SW 1271 (cell line): ENCODE measurements around the gene HSD17B13.
"Not testable (repeated sequence)": the region's sequence is repeated elsewhere in the genome, so short reads cannot be mapped to it uniquely, and the experiment has no call there.

Source experiments
- DNase-seq, 2 experiments: peaks; one replicate each; lab custom pipeline; 2025; lab: John Stamatoyannopoulos, UW

The HSD17B13 gene

GRCh38 chr4:87316961-87317360 is 5.7 kb downstream of the HSD17B13 start:
- no peak for DNase-seq

- DNase-seq: not testable (repeated sequence)
Measured at GRCh38 chr4:87315000-87315399, 7.7 kb downstream of the HSD17B13 start.

- no peak for DNase-seq
Measured at GRCh38 chr4:87313756-87314155, 8.9 kb downstream of the HSD17B13 start.

- no peak for DNase-seq
Measured at GRCh38 chr4:87311684-87312083, 11.0 kb downstream of the HSD17B13 start.

GRCh38 chr4:87310691-87311335 is 11.9 kb downstream of the HSD17B13 start:
- no peak for DNase-seq

- no peak for DNase-seq
Measured at GRCh38 chr4:87309625-87310024, 13.1 kb downstream of the HSD17B13 start.

GRCh38 chr4:87306056-87306455 is 16.6 kb downstream of the HSD17B13 start:
- no peak for DNase-seq

- DNase-seq: no peak
Measured at GRCh38 chr4:87305562-87305961, 17.1 kb downstream of the HSD17B13 start.

GRCh38 chr4:87304745-87305432 is 17.8 kb downstream of the HSD17B13 start:
- DNase-seq: no peak

GRCh38 chr4:87299898-87300297 is 22.8 kb downstream of the HSD17B13 start:
- no peak for DNase-seq

- DNase-seq: no peak
Measured at GRCh38 chr4:87298362-87298761, 24.3 kb downstream of the HSD17B13 start.

GRCh38 chr4:87294911-87295310 is 27.8 kb downstream of the HSD17B13 start:
- DNase-seq: not testable (repeated sequence)

- not testable (repeated sequence) for DNase-seq
Measured at GRCh38 chr4:87293889-87294288, 28.8 kb downstream of the HSD17B13 start.

- no peak for DNase-seq
Measured at GRCh38 chr4:87286970-87287369, 35.7 kb downstream of the HSD17B13 start.

GRCh38 chr4:87284268-87284667 is 38.4 kb downstream of the HSD17B13 start:
- not testable (repeated sequence) for DNase-seq

- no peak for DNase-seq
Measured at GRCh38 chr4:87283151-87283550, 39.5 kb downstream of the HSD17B13 start.

GRCh38 chr4:87281603-87282002 is 41.1 kb downstream of the HSD17B13 start:
- no peak for DNase-seq

GRCh38 chr4:87278335-87278794 is 44.3 kb downstream of the HSD17B13 start:
- no peak for DNase-seq

GRCh38 chr4:87275311-87275710 is 47.4 kb downstream of the HSD17B13 start:
- no peak for DNase-seq

- DNase-seq: no peak
Measured at GRCh38 chr4:87274803-87275202, 47.9 kb downstream of the HSD17B13 start.

- no peak for DNase-seq
Measured at GRCh38 chr4:87274327-87274726, 48.4 kb downstream of the HSD17B13 start.

- no peak for DNase-seq
Measured at GRCh38 chr4:87270825-87271224, 51.9 kb downstream of the HSD17B13 start.

- DNase-seq: peak in 1 of 2 experiments; percentile 9
Measured at GRCh38 chr4:87270144-87270543, 52.5 kb downstream of the HSD17B13 start.

- no peak for DNase-seq
Measured at GRCh38 chr4:87268411-87268810, 54.3 kb downstream of the HSD17B13 start.
